GM19240 (cell line): Measurements from ENCODE around the gene ATP8A2.
A peak's percentile ranks its signal among the peaks of the same experiment; 100 is the strongest.

Experiments used
- DNase-seq: peaks from one replicate; pipeline ENCODE4 v3.0.0; 2011; ENCODE audit warnings: low spot score; ENCODE audit not compliant: insufficient read length

Gene ATP8A2

GRCh38 chr13:25879466-25879865 is 507.7 kb downstream of the ATP8A2 start:
- DNase-seq: no peak

- no peak for DNase-seq
Observed at GRCh38 chr13:25881136-25881926, 509.6 kb downstream of the ATP8A2 start.

- DNase-seq: no peak
Observed at GRCh38 chr13:25881971-25882451, 510.2 kb downstream of the ATP8A2 start.

GRCh38 chr13:25882466-25883357 is 510.9 kb downstream of the ATP8A2 start:
- no peak for DNase-seq

GRCh38 chr13:25885418-25885817 is 513.6 kb downstream of the ATP8A2 start:
- DNase-seq: no peak

- no peak for DNase-seq
Observed at GRCh38 chr13:25886438-25887214, 514.9 kb downstream of the ATP8A2 start.

- no peak for DNase-seq
Observed at GRCh38 chr13:25887962-25888655, 516.3 kb downstream of the ATP8A2 start.

GRCh38 chr13:25890671-25891212 is 519.0 kb downstream of the ATP8A2 start:
- DNase-seq: no peak

GRCh38 chr13:25898991-25899390 is 527.2 kb downstream of the ATP8A2 start:
- DNase-seq: no peak

- no peak for DNase-seq
Observed at GRCh38 chr13:25899464-25899863, 527.7 kb downstream of the ATP8A2 start.

- DNase-seq: no peak
Observed at GRCh38 chr13:25899952-25900351, 528.2 kb downstream of the ATP8A2 start.

GRCh38 chr13:25901460-25902376 is 529.9 kb downstream of the ATP8A2 start:
- peak; percentile 19 for DNase-seq

GRCh38 chr13:25902455-25902854 is 530.7 kb downstream of the ATP8A2 start:
- no peak for DNase-seq

GRCh38 chr13:25902891-25903341 is 531.1 kb downstream of the ATP8A2 start:
- DNase-seq: no peak

- DNase-seq: no peak
Observed at GRCh38 chr13:25904830-25905229, 533.1 kb downstream of the ATP8A2 start.

- no peak for DNase-seq
Observed at GRCh38 chr13:25905611-25906010, 533.8 kb downstream of the ATP8A2 start.

GRCh38 chr13:25906191-25906661 is 534.5 kb downstream of the ATP8A2 start:
- DNase-seq: no peak

- no peak for DNase-seq
Observed at GRCh38 chr13:25908366-25908765, 536.6 kb downstream of the ATP8A2 start.

- DNase-seq: no peak
Observed at GRCh38 chr13:25910243-25910642, 538.5 kb downstream of the ATP8A2 start.
